MCF 10A (cell line): ENCODE results near the gene MEI1. TPM values are rescaled to one million over a fixed set of nuclear protein-coding genes. Genes with fewer than 3 reads are reported as not detected.

Source experiments
- BruUV-seq: library from RNA; stranded (reverse); fragments of 400-500 nt; replicated peaks from 2 replicates; lab custom pipeline; 2021; lab: Mats Ljungman, UMichigan
- CTCF ChIA-PET: fragments of 300-600 bp; sonication (Branson Sonifier 250); formaldehyde crosslinking; extraction: SDS; loops from one replicate; lab custom pipeline; 2021; ENCODE audit warnings: antibody characterized with exemption, inconsistent platforms; lab: Yijun Ruan, JAX
- POLR2A ChIA-PET: fragments of 300-600, 350-650 bp; sonication (Branson Sonifier 250); formaldehyde crosslinking; extraction: SDS; loops from one replicate; lab custom pipeline; 2020; ENCODE audit warnings: antibody characterized with exemption, inconsistent platforms; lab: Yijun Ruan, JAX
- DNase-seq: peaks from one replicate; pipeline ENCODE4 v3.0.0-alpha.2; 2018; ENCODE audit not compliant: unreplicated experiment
- H3K27ac Mint-ChIP-seq: one replicate; pipeline ENCODE4 v1.8.0; 2022; ENCODE audit warnings: mild to moderate bottlenecking, low read depth, mixed read lengths; ENCODE audit not compliant: unreplicated experiment
- H3K27me3 Mint-ChIP-seq: one replicate; pipeline ENCODE4 v1.8.0; 2022; ENCODE audit warnings: mixed read lengths; ENCODE audit not compliant: insufficient read depth, unreplicated experiment
- H3K36me3 Mint-ChIP-seq: one replicate; pipeline ENCODE4 v1.8.0; 2022; ENCODE audit warnings: mild to moderate bottlenecking, moderate library complexity, mixed read lengths; ENCODE audit not compliant: insufficient read depth, unreplicated experiment
- H3K4me1 Mint-ChIP-seq: one replicate; pipeline ENCODE4 v1.8.0; 2022; ENCODE audit warnings: mixed read lengths; ENCODE audit not compliant: insufficient read depth, unreplicated experiment
- H3K4me3 Mint-ChIP-seq: one replicate; pipeline ENCODE4 v1.8.0; 2022; ENCODE audit warnings: mild to moderate bottlenecking, moderate library complexity, mixed read lengths; ENCODE audit not compliant: unreplicated experiment
- H3K9me3 Mint-ChIP-seq: one replicate; pipeline ENCODE4 v1.8.0; 2022; ENCODE audit warnings: mixed read lengths; ENCODE audit not compliant: unreplicated experiment
- CTCF ChIP-seq: fragments of 200-600 bp; IDR thresholded peaks from one replicate; pipeline ENCODE4 v1.8.0; 2022; ENCODE audit warnings: antibody characterized with exemption, mild to moderate bottlenecking; ENCODE audit not compliant: unreplicated experiment
- intact Hi-C: fragments of 100-400 bp; cut with micrococcal nuclease; formaldehyde crosslinking; loops from 2 replicates; pipeline ENCODE4 v1.14.1; 2022
- total RNA-seq: library from RNA; stranded (reverse); gene quantifications from 2 replicates; pipeline ENCODE4 v1.2.3, GENCODE V29; 2022

Gene MEI1
- total RNA-seq, 1 experiment from 2014 or later, result not detected

- POLR2A ChIA-PET, result no interaction called here
- Mint-ChIP-seq H3K27ac (no peak overlapping the region), H3K36me3 (no peaks in the 10 kb centered on the region), H3K4me1 (no peaks in the 10 kb centered on the region), H3K9me3 (no peaks in the 10 kb centered on the region), H3K27me3 (no peaks in the 10 kb centered on the region), H3K4me3 (no peak overlapping the region)
- CTCF ChIA-PET, result interaction anchor here (0.6 to 4.1 kb wide), 2 partner anchors 12 to 13 kb away, joined by 3 to 28 read pairs; no protein-coding TSS in a partner anchor
- TF ChIP-seq CTCF, result no peak
- BruUV-seq, result no TSS peak
- DNase-seq, result no peak
- intact Hi-C loops, result no loop called here
These were observed 10.0 kb downstream of the MEI1 start for GRCh38 chr22:41709341-41709740.

DNA sequence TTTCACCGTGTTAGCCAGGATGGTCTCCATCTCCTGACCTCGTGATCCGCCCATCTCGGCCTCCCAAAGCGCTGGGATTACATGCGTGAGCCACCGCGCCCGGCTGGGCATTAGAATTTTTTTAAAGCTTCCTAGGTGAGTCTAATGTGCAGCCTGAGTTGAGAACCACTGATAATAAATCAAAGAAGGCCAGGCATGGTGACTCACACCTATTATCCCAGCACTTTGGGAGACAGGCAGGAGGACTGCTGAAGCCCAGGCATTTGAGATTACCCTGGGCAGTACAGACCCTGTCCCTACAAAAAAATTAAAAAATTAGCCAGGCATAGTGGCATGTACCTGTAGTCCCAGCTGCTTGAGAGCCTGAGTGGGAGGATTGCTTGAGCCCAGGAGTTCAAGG, 13.7 kb downstream of the MEI1 start:
- Mint-ChIP-seq H3K4me1 (no peaks in the 10 kb centered on the region), H3K4me3 (no peak overlapping the region), H3K9me3 (no peaks in the 10 kb centered on the region), H3K36me3 (no peaks in the 10 kb centered on the region), H3K27me3 (no peaks in the 10 kb centered on the region), H3K27ac (no peak overlapping the region)
- no TSS peak for BruUV-seq
- CTCF ChIA-PET, result interaction anchor here (3.4 kb wide), 1 partner anchor 15 kb away, joined by 25 read pairs; no protein-coding TSS in a partner anchor
- DNase-seq, result no peak
- no peak for TF ChIP-seq CTCF
- intact Hi-C loops, result no loop called here
- POLR2A ChIA-PET, result no interaction called here

GRCh38 chr22:41722496-41722895, 23.2 kb downstream of the MEI1 start:
- no TSS peak for BruUV-seq
- Mint-ChIP-seq H3K4me3 (no peak overlapping the region), H3K27me3 (peaks cover 6% of the 10 kb centered on the region), H3K27ac (no peak overlapping the region), H3K9me3 (no peaks in the 10 kb centered on the region), H3K4me1 (no peaks in the 10 kb centered on the region), H3K36me3 (peaks cover 6% of the 10 kb centered on the region)
- no peak for TF ChIP-seq CTCF
- POLR2A ChIA-PET, result no interaction called here
- DNase-seq, result peak; percentile 19
- CTCF ChIA-PET, result interaction anchor here (0.6 kb wide), 3 partner anchors 13 to 37 kb away, joined by 3 read pairs; no protein-coding TSS in a partner anchor
- intact Hi-C loops, result no loop called here

- no peak for TF ChIP-seq CTCF
- CTCF ChIA-PET, result interaction anchor here (1.0 kb wide), 1 partner anchor 21 kb away, joined by 3 read pairs; no protein-coding TSS in a partner anchor
- BruUV-seq, result no TSS peak
- no peak overlapping the region for H3K4me3 Mint-ChIP-seq
- no peak for DNase-seq
- H3K27me3 Mint-ChIP-seq, result peaks cover 7% of the 10 kb centered on the region
- no peaks in the 10 kb centered on the region for H3K9me3 Mint-ChIP-seq
- H3K4me1 Mint-ChIP-seq, result no peaks in the 10 kb centered on the region
- H3K36me3 Mint-ChIP-seq, result peaks cover 7% of the 10 kb centered on the region
- intact Hi-C loops, result no loop called here
- no peak overlapping the region for H3K27ac Mint-ChIP-seq
- POLR2A ChIA-PET, result no interaction called here
These were observed 26.3 kb downstream of the MEI1 start for GRCh38 chr22:41725510-41726110.
